Left ventricle myocardium inferior (tissue), 1 donor: ENCODE results near the gene HMBS. TPM values are rescaled to one million over a fixed set of nuclear protein-coding genes. Genes with fewer than 3 reads are reported as not detected.

Source experiments
- DNase-seq: peaks from one replicate; pipeline ENCODE4 v3.0.0-alpha.2; 2020
- H3K27ac ChIP-seq: fragments of 200-600 bp; replicated peaks from 2 replicates; pipeline ENCODE4 v1.8.0; 2021
- H3K27me3 ChIP-seq: fragments of 200-600 bp; 2 replicates; pipeline ENCODE4 v1.8.0; 2021; ENCODE audit warnings: low read depth
- H3K36me3 ChIP-seq: fragments of 200-600 bp; 2 replicates; pipeline ENCODE4 v1.8.0; 2021
- H3K4me1 ChIP-seq: fragments of 200-600 bp; 2 replicates; pipeline ENCODE4 v1.8.0; 2021
- H3K4me3 ChIP-seq: fragments of 200-600 bp; 2 replicates; pipeline ENCODE4 v1.8.0; 2021; ENCODE audit warnings: mild to moderate bottlenecking, moderate library complexity
- H3K9me3 ChIP-seq: fragments of 200-600 bp; replicated peaks from 2 replicates; pipeline ENCODE4 v1.8.0; 2021
- intact Hi-C: fragments of 100-400 bp; cut with micrococcal nuclease; formaldehyde crosslinking; loops from one replicate; pipeline ENCODE4 v1.11.0; 2022
- total RNA-seq: library from RNA; stranded (reverse); fragmentation: NEBNext Ultra II Directional; extraction: Animal tissue kit (Norgen Biotek cat#: 25700); gene quantifications from one replicate; pipeline ENCODE4 v1.2.1, GENCODE V29; 2021
- TF ChIP-seq, protein P1 (sequence below): fragments of 200-600 bp; IDR thresholded peaks from 2 replicates; pipeline ENCODE4 v1.8.0; 2021; ENCODE audit warnings: antibody characterized with exemption, mild to moderate bottlenecking, borderline replicate concordance
- donor health status: DM: no; HTN: yes; CAD: no; lungs with severe emphysema.

Gene HMBS
- total RNA-seq, 1 donor from 2014 or later: 25.2 TPM

DNA sequence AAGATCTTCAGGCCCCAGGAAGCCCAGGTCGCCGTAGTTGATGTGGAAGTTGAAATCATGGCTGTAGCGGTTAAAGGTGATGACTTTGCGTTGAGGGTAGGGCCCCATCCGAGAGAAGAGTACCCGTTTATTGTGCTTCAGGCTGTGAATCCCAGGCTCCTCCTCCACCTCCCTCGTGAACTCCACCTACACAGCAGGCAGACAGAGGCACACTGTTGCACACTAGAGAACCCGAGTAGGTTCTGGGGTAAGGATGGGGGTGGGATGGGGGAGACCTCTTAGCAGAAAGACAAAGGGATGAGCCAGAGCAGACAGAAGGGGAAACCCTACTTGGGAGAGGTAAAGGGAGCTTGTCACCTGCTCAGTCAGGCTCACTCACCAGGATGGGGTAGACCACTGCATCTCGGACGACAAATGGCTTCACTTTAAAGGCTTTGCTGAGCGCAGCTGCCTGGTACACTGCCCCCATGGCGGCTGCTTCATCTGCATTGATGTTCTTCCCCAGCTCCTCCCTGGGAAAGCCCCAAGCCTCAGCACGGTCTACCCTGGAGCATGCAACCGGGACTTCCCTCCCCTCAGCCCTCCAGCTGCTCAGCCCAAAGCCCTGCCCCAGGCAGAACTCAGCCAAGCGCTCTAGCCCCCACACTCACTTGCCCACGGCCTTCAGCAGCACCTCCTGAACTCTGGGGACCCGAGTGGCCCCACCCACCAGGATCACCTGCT, 33.1 kb upstream of the HMBS start:
- Histone ChIP-seq H3K27me3 (no peaks in the 10 kb centered on the region), H3K9me3 (no peaks in the 10 kb centered on the region), H3K4me1 (peaks cover 23% of the 10 kb centered on the region), H3K27ac (no peak overlapping the region), H3K4me3 (no peak overlapping the region), H3K36me3 (peaks cover 89% of the 10 kb centered on the region)
- DNase-seq: no peak
- intact Hi-C loops: no loop called here
- TF ChIP-seq, protein P1, sequence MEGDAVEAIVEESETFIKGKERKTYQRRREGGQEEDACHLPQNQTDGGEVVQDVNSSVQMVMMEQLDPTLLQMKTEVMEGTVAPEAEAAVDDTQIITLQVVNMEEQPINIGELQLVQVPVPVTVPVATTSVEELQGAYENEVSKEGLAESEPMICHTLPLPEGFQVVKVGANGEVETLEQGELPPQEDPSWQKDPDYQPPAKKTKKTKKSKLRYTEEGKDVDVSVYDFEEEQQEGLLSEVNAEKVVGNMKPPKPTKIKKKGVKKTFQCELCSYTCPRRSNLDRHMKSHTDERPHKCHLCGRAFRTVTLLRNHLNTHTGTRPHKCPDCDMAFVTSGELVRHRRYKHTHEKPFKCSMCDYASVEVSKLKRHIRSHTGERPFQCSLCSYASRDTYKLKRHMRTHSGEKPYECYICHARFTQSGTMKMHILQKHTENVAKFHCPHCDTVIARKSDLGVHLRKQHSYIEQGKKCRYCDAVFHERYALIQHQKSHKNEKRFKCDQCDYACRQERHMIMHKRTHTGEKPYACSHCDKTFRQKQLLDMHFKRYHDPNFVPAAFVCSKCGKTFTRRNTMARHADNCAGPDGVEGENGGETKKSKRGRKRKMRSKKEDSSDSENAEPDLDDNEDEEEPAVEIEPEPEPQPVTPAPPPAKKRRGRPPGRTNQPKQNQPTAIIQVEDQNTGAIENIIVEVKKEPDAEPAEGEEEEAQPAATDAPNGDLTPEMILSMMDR: no peak

DNA sequence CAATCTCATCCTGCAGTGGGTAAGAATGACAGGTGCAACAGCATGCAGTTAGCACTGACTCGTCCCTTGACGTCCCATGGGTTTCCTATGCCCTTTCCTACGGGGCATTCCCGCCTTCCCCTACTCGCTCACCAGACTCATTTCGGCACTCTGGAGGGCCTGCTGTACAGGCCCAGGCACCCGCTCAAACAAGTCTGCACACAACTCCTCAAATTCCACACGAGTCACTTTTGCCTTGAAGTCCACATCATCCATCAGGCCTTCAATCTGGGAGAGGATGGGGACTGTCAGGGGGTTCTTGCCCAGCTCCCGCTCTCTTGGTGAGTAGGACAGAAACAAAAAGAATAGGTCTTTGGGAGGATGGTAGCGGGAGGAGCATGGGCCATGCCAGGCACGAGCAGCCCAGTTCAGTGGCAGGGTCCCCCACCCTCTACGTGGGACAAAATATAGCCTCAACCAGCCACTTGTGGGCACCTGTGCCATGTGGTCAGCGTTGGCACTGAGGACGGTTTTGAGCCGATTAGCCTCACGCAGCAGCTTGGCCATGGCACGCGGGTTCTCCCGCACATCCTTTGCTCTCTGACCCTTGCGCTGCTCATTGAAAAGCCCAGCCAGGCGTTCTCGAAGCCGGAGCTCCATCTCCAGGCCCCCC, 32.4 kb upstream of the HMBS start:
- peaks cover 82% of the 10 kb centered on the region for H3K36me3 ChIP-seq
- intact Hi-C loops: no loop called here
- H3K27me3 ChIP-seq: no peaks in the 10 kb centered on the region

DNA sequence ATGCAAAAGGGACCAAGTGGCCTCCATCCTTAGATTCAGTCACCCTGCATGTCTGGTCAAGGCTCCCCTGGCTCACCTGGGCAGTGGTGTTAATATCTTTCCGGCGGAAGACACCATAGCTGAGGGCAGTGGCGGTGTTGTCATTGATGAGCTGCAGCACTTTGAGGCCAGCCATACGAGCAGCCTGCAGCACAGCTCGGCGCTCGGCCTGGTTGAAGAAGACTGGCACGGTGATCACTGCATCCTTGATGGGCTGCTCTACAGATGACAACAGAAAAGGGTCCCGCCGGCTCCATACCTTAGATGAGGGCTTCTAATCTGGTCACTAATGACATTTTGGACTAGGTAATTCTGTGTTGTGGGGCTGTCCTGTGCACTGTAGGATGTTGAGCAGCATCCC, 30.3 kb upstream of the HMBS start:
- TF ChIP-seq, protein P1: no peak
- Histone ChIP-seq H3K9me3 (no peaks in the 10 kb centered on the region), H3K27me3 (no peaks in the 10 kb centered on the region), H3K4me3 (no peak overlapping the region), H3K4me1 (peaks cover 38% of the 10 kb centered on the region), H3K27ac (no peak overlapping the region), H3K36me3 (peaks cover 61% of the 10 kb centered on the region)
- no peak for DNase-seq
- intact Hi-C loops: no loop called here

More for the DNA sequence above, 32.4 kb upstream of the HMBS start:
- Histone ChIP-seq H3K4me3 (no peak overlapping the region), H3K4me1 (peaks cover 27% of the 10 kb centered on the region), H3K9me3 (no peaks in the 10 kb centered on the region), H3K27ac (no peak overlapping the region)
- TF ChIP-seq, protein P1: no peak
- no peak for DNase-seq

GRCh38 chr11:119055901-119056300, 28.8 kb upstream of the HMBS start:
- Histone ChIP-seq H3K4me1 (peaks cover 38% of the 10 kb centered on the region), H3K36me3 (peaks cover 46% of the 10 kb centered on the region), H3K27me3 (no peaks in the 10 kb centered on the region), H3K4me3 (peak overlapping the region; percentile 99), H3K9me3 (no peaks in the 10 kb centered on the region), H3K27ac (peak overlapping the region; percentile 85)
- TF ChIP-seq, protein P1: no peak
- no peak for DNase-seq
- intact Hi-C loops: no loop called here

DNA sequence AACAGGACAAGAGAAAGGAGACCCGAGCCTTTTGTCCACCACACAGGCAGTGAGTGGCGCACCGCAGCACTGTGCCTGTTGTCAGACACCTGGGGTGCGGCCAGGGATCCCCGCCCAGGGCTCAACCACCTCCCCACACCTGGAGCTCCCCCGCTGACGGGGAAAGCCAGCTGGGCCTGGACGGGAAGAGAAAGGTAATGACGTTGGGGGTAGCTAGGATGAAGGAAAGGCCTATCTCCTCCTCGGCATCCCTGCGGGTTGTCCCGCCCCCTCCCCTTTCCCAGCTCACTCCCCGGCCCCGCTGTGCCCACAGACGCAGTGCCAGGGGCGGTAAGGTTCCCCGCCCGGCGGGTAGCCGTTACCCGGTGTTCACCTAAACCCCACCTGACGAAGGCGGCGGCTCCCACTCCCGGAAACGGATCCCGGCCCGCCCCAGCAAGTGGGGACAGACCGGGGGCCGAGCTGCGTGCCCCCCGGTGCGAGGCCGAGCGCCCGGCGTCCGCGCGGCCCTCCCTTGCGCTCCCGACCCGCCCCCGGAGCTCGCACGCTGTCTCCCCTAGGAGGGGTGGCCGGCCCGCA, 28.2 kb upstream of the HMBS start:
- peaks cover 38% of the 10 kb centered on the region for H3K4me1 ChIP-seq
- no peaks in the 10 kb centered on the region for H3K27me3 ChIP-seq
- no peaks in the 10 kb centered on the region for H3K9me3 ChIP-seq
- intact Hi-C loops: no loop called here
- H3K27ac ChIP-seq: peak overlapping the region; percentile 85
- TF ChIP-seq, protein P1: no peak
- peaks cover 40% of the 10 kb centered on the region for H3K36me3 ChIP-seq
- DNase-seq: no peak
- peak overlapping the region; percentile 99 for H3K4me3 ChIP-seq
